ENCODE results near the gene RABAC1.

RABAC1 gene

DNA sequence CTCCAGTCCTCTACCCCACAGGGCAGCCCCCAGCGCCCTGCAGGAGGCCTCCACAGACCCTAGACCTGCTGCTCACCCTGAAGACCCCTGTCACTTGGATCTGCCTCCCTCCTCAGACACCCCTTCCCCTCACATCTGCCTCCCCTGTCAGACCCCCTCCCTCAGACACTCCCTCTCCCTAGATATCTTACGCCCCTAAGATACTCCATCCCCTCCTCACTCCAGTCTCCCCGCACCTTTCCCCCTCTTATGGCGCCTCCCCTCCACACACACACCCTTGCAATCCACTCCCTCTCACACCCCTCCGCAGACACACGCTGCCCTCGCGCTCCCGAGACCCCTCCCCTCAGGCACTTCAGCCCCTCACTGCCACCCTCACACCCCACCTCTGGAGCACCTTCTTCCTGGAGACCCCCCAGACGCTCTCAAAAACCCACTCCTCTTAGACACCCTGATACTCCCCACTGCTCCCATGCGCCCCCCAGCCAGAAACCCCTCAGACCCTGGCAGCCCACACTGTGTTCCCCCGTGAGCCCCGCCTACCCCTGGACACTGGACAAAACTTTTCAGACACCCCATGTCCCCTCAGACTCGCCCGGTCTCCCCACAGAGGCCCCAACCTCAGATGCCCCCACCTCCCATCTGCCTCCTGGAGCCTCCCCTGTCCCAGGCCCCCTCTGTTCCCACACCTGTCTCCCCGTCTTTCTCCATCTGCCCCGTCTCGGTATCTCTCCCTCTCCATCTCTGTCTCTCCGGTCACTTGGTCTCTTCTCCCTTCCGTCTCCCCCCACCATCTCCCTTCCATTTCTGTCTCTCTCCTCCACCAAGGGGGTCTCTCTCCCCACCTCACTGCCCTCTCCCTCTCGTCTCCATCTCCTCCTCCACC lies 45.3 kb downstream of the RABAC1 start:
- no peak for DNase-seq

GRCh38 chr19:41912899-41913537 lies 46.1 kb downstream of the RABAC1 start:
- peak in 3 of 6 experiments; percentile 22 to 50 (median 49) for DNase-seq

DNA sequence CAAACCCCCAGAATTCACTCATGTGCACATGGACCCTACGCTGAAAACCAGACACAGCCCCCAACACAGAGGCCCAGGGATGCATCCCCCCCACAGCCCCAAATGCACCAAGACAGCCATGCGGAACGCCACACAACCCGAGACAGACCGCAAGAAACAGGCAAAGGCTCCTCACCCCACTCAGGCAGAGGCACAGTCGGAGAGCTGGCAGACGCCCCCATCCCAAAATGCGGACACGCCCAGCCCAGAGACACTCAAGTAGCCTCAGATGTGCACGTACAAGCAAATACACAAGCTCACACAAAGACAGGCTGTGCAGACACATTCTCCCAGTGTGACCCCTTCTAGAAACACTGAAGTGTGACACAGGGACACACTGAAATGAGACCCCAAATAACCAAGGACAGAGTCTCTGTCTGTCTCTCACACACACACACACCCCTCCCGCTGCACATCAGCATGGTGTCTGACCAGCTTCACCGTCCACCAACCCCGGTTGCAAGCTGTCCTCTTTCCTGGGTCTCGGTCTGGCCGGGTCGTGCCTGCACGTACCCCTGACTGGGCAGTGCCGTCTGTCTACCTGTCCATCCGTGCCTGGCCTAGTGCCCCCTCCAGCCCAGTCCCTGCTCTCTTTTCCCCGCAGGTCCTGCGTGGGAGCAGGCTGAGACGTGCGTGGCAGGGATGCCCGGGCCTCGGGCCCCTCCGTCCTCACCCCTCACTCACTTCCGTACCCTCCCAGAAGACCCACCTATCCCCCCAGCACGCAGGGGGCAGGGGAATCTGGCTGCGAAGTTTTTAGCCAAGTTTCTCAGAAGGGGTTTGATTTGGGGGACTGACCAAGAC lies 47.0 kb downstream of the RABAC1 start:
- peak in 2 of 6 experiments; percentile 52 to 64 for DNase-seq

- DNase-seq, result peak in 2 of 6 experiments; percentile 55 to 62
These were observed 47.9 kb downstream of the RABAC1 start for GRCh38 chr19:41910992-41911888.

- DNase-seq, result peak in 1 of 6 experiments; percentile 67
These were observed 48.7 kb downstream of the RABAC1 start for GRCh38 chr19:41910240-41910991.

- no peak for DNase-seq
These were observed 49.4 kb downstream of the RABAC1 start for GRCh38 chr19:41909706-41910105.

GRCh38 chr19:41908724-41909464 lies 50.2 kb downstream of the RABAC1 start:
- DNase-seq, result peak in 2 of 6 experiments; percentile 26 to 52

DNA sequence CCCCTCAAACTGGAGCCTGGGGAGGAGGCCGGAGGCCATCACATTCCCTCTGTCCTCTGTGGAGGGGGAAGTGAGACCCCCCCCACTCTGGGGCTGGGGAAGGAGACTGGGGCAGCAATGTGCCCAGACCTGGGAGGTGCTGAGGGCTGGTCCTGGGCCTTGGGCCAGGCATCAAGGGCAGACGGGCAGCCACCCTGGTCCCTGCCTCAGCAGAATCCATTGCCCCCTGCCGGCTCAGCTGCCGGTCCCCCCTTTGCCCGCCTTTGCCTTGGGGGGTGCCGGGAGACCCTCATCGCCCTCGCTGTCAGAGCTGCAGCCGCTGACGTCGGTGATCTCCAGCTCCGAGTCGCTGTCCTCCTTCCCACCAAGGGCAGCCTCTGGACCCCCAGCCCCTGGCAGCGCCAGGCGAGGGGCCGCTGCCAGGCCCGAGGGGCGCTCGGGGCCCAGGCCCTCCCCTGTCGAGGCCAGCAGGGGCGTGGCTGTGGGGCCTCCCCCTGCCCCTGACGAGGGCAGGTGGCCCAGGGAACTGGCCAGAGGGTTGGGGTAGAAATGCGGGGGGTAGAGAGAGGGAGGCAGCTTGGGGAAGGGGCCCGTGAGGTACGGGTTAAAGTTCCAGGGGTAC lies 51.0 kb downstream of the RABAC1 start:
- DNase-seq, result no peak

GRCh38 chr19:41906916-41907680 lies 52.0 kb downstream of the RABAC1 start:
- DNase-seq, result no peak
